Gastroesophageal sphincter (tissue), 3 donors: ENCODE data around the gene RNF215.

Source experiments
- CTCF ChIP-seq, 4 experiments: fragments of 200-600 bp in 2 of 4; fragments of 450-650 bp in 2 of 4; sonication (generic) in 1 of 4; IDR thresholded peaks; one replicate each; pipeline ENCODE4 v1.5.1; 2017 to 2019; ENCODE audit warnings: antibody characterized with exemption in 4 of 4, mild to moderate bottlenecking in 2 of 4, moderate library complexity in 2 of 4
- EP300 ChIP-seq: sonication (generic); formaldehyde crosslinking; IDR thresholded peaks from one replicate; pipeline ENCODE4 v1.6.1; 2017; ENCODE audit warnings: antibody characterized with exemption, mild to moderate bottlenecking
- POLR2AphosphoS5 ChIP-seq: sonication (generic); formaldehyde crosslinking; IDR thresholded peaks from one replicate; pipeline ENCODE4 v1.6.1; 2017; ENCODE audit warnings: antibody characterized with exemption

GRCh38 chr22:30397656-30398635 lies 10.7 kb upstream of the RNF215 start:
- TF ChIP-seq CTCF (IDR thresholded peaks at IDR 0.05) (no peak), POLR2AphosphoS5 (no peak), EP300 (no peak)
